B cell (primary cell): ENCODE data around the gene GNA14. TPM values are rescaled to one million over a fixed set of nuclear protein-coding genes. Genes with fewer than 3 reads are reported as not detected.

ENCODE experiments used
- ATAC-seq: fragments of 200-7000 bp; cut with Tn5 transposase; one replicate; pipeline ENCODE4 v1.10.0; 2021; ENCODE audit warnings: low read depth, mild to moderate bottlenecking, moderate number of reproducible peaks, moderate library complexity
- CTCF ChIA-PET: fragments of 350-600 bp; sonication (Branson Sonifier 250); formaldehyde crosslinking; loops from one replicate; lab custom pipeline; 2021; ENCODE audit warnings: antibody characterized with exemption, inconsistent platforms; lab: Charles Lee
- POLR2A ChIA-PET: fragments of 350-600 bp; sonication (Branson Sonifier 250); formaldehyde crosslinking; loops from one replicate; lab custom pipeline; 2021; ENCODE audit warnings: antibody characterized with exemption; lab: Charles Lee
- DNase-seq: peaks from one replicate; pipeline ENCODE4 v3.0.0; 2013
- H2AFZ ChIP-seq: 2 replicates; pipeline ENCODE4 v1.6.1; 2012; ENCODE audit warnings: mild to moderate bottlenecking, low read depth, low read length; ENCODE audit not compliant: insufficient read depth, poor library complexity, severe bottlenecking
- H3K27ac ChIP-seq, 2 donors: 1 replicate in 1 of 2; 2 replicates in 1 of 2; pipeline ENCODE4 v1.5.1; 2012 to 2013; ENCODE audit warnings: low read length in 2 of 2, mild to moderate bottlenecking in 2 of 2, moderate library complexity in 1 of 2
- H3K27me3 ChIP-seq, 4 experiments: fragments of 200-600 bp in 1 of 4; sonication (generic) in 1 of 4; replicated peaks in 1 of 4; 1 replicate in 2 of 4; 2 replicates in 2 of 4; pipeline versions ENCODE4 v1.6.1 to v1.7.0; 2013 to 2016; ENCODE audit warnings: low read length in 3 of 4, mild to moderate bottlenecking in 2 of 4, mixed read lengths in 1 of 4, moderate library complexity in 1 of 4; ENCODE audit not compliant: insufficient read depth in 4 of 4, control insufficient read depth in 3 of 4; ENCODE audit errors: control extremely low read depth in 1 of 4
- H3K36me3 ChIP-seq, 2 experiments: replicated peaks in 1 of 2; 1 replicate in 1 of 2; 2 replicates in 1 of 2; pipeline versions ENCODE4 v1.6.1 to v1.7.1; 2013; ENCODE audit warnings: low read length in 1 of 2; ENCODE audit not compliant: insufficient read depth in 2 of 2, control insufficient read depth in 1 of 2; ENCODE audit errors: control extremely low read depth in 1 of 2, extremely low read depth in 1 of 2
- H3K4me1 ChIP-seq, 2 donors: fragments of 200-600 bp in 1 of 2; sonication (generic) in 1 of 2; 1 replicate in 1 of 2; 2 replicates in 1 of 2; pipeline versions ENCODE4 v1.5.1 to v1.6.1; 2013 to 2017; ENCODE audit warnings: low read length in 2 of 2; ENCODE audit not compliant: control insufficient read depth in 2 of 2, insufficient read depth in 2 of 2
- H3K4me2 ChIP-seq: replicated peaks from 2 replicates; pipeline ENCODE3; 2012; ENCODE audit warnings: mild to moderate bottlenecking, low read depth, low read length; ENCODE audit not compliant: poor library complexity, severe bottlenecking
- H3K4me3 ChIP-seq, 5 experiments: fragments of 200-600 bp in 1 of 5; sonication (generic) in 1 of 5; 1 replicate in 3 of 5; 2 replicates in 2 of 5; pipeline versions ENCODE4 v1.5.1 to v1.7.0; 2011 to 2016; ENCODE audit warnings: low read length in 4 of 5, mild to moderate bottlenecking in 4 of 5, low read depth in 2 of 5, control low read depth in 1 of 5, moderate library complexity in 1 of 5; ENCODE audit not compliant: insufficient read depth in 1 of 5; ENCODE audit errors: control extremely low read depth in 1 of 5, extremely low read depth in 1 of 5
- H3K79me2 ChIP-seq: fragments of 200-600 bp; sonication (generic); one replicate; pipeline ENCODE4 v1.6.0; 2016; ENCODE audit warnings: low read length; ENCODE audit not compliant: control insufficient read depth, insufficient read depth
- H3K9ac ChIP-seq: fragments of 200-600 bp; sonication (generic); 2 replicates; pipeline ENCODE4 v1.6.1; 2017; ENCODE audit warnings: mild to moderate bottlenecking, low read length, moderate library complexity
- H3K9me3 ChIP-seq, 3 donors: one replicate each; pipeline versions ENCODE4 v1.6.1 to v1.7.1; 2013; ENCODE audit warnings: low read length in 2 of 3; ENCODE audit not compliant: control insufficient read depth in 2 of 3, insufficient read depth in 1 of 3; ENCODE audit errors: control extremely low read depth in 1 of 3
- H4K20me1 ChIP-seq: 2 replicates; pipeline ENCODE4 v1.6.0; 2012; ENCODE audit warnings: mild to moderate bottlenecking, low read length; ENCODE audit not compliant: insufficient read depth, control insufficient read depth, poor library complexity, severe bottlenecking
- H3K27ac Mint-ChIP-seq: one replicate; pipeline ENCODE4 v1.8.0; 2021; ENCODE audit warnings: mixed read lengths
- H3K27me3 Mint-ChIP-seq: one replicate; pipeline ENCODE4 v1.8.0; 2021; ENCODE audit warnings: mixed read lengths
- H3K4me1 Mint-ChIP-seq: one replicate; pipeline ENCODE4 v1.8.0; 2021; ENCODE audit warnings: mixed read lengths
- H3K4me3 Mint-ChIP-seq: one replicate; pipeline ENCODE4 v1.8.0; 2021; ENCODE audit warnings: mixed read lengths
- H3K9me3 Mint-ChIP-seq: one replicate; pipeline ENCODE4 v1.8.0; 2022; ENCODE audit warnings: mixed read lengths; ENCODE audit not compliant: insufficient read depth
- CTCF ChIP-seq: fragments of 200-600 bp; IDR thresholded peaks from one replicate; pipeline ENCODE4 v1.8.0; 2022; ENCODE audit warnings: antibody characterized with exemption, mild to moderate bottlenecking
- EZH2 ChIP-seq: IDR thresholded peaks from 2 replicates; pipeline ENCODE4 v1.6.1; 2012; ENCODE audit warnings: borderline replicate concordance, low read depth, mild to moderate bottlenecking, moderate library complexity, low read length; ENCODE audit not compliant: insufficient read depth, poor library complexity, severe bottlenecking
- WGBS: methylation state at CpG from one replicate; pipeline ENCODE4 v1.1.5; 2013; ENCODE audit warnings: missing lambda C conversion rate; ENCODE audit not compliant: insufficient coverage; 5-methylcytosine and 5-hydroxymethylcytosine counted together
- intact Hi-C: fragments of 100-400 bp; cut with micrococcal nuclease; formaldehyde crosslinking; loops from one replicate; pipeline ENCODE4 v1.10.0; 2022
- polyA plus RNA-seq: library from polyadenylated mRNA; depleted of rRNA; stranded (reverse); fragments of >200 nt; gene quantifications from 2 replicates; pipeline ENCODE4 v1.2.3, GENCODE V29; 2012
- total RNA-seq, 2 donors: library from RNA; stranded (reverse); fragments of 120-200 nt in 1 of 2; gene quantifications; 1 replicate in 1 of 2; 2 replicates in 1 of 2; pipeline versions ENCODE4 v1.2.3 to v1.2.4, GENCODE V29; 2013 to 2022

Gene GNA14
- total and polyA plus RNA-seq, 2 donors (not counting 1 experiment from before 2014, with no cell fraction given), result not detected

GRCh38 chr9:77423841-77424240, 224.3 kb downstream of the GNA14 start:
- ChIA-PET CTCF (interaction anchor here (3.7 kb wide), 1 partner anchor 10 kb away, joined by 11 read pairs; no protein-coding TSS in a partner anchor), POLR2A (no interaction called here)
- H3K27me3 Mint-ChIP-seq, result peaks cover 2% of the 10 kb centered on the region
- ATAC-seq (no peak), DNase-seq (no peak)
- Histone ChIP-seq H3K36me3 (no peaks in the 10 kb centered on the region), H4K20me1 (no peaks in the 10 kb centered on the region), H3K27me3 (no peaks in the 10 kb centered on the region), H3K4me2 (no peak overlapping the region), H3K9ac (no peak overlapping the region), H2AFZ (no peak overlapping the region), H3K27ac (no peak overlapping the region), H3K4me1 (no peaks in the 10 kb centered on the region), H3K4me3 (no peak overlapping the region), H3K9me3 (no peaks in the 10 kb centered on the region), H3K79me2 (no peaks in the 10 kb centered on the region)
- WGBS, result 100% methylated on average over 1 of the region's 3 CpGs
- intact Hi-C loops, result no loop called here
- H3K27ac Mint-ChIP-seq, result no peak overlapping the region
- H3K4me3 Mint-ChIP-seq, result no peak overlapping the region
- TF ChIP-seq CTCF (no peak), EZH2 (no peak)
- no peaks in the 10 kb centered on the region for H3K4me1 Mint-ChIP-seq
- peaks cover 3% of the 10 kb centered on the region for H3K9me3 Mint-ChIP-seq

DNA sequence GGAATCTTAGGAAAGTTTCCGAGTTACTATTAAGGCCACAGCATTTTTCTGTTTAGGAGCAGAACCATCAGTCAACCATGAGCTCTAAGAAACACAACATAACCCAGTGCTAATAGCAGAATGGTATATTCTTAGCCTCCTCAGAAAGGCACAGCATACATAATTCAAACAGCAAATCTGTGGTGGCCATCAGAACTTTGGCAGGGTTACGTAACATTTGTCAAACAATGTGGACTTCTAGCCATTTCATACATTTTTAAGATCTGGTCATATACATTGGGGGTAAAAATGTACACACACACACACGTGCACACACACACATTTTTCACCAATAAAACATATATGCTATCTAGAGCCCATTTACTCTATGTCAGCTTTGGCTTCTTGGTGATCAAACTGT, 225.2 kb downstream of the GNA14 start:
- no peak overlapping the region for H3K4me2 ChIP-seq
- CTCF ChIA-PET, result interaction anchor here (1.2 to 3.7 kb wide), 3 partner anchors 10 to 272 kb away, joined by 3 to 11 read pairs (median 3); no protein-coding TSS in a partner anchor

More for the DNA sequence above, 225.2 kb downstream of the GNA14 start:
- peaks cover 3% of the 10 kb centered on the region for H3K9me3 Mint-ChIP-seq
- no peak overlapping the region for H3K4me3 Mint-ChIP-seq
- no peak overlapping the region for H2AFZ ChIP-seq
- no peaks in the 10 kb centered on the region for H3K79me2 ChIP-seq
- H3K27ac ChIP-seq, result no peak overlapping the region
- POLR2A ChIA-PET, result no interaction called here
- no peaks in the 10 kb centered on the region for H3K4me1 Mint-ChIP-seq
- intact Hi-C loops, result no loop called here
- H3K9me3 ChIP-seq, result no peaks in the 10 kb centered on the region
- H4K20me1 ChIP-seq, result no peaks in the 10 kb centered on the region
- TF ChIP-seq EZH2 (no peak), CTCF (no peak)
- no peaks in the 10 kb centered on the region for H3K36me3 ChIP-seq
- no peaks in the 10 kb centered on the region for H3K27me3 Mint-ChIP-seq
- DNase-seq, result no peak
- H3K4me3 ChIP-seq, result no peak overlapping the region
- no peak overlapping the region for H3K9ac ChIP-seq
- H3K27me3 ChIP-seq, result no peaks in the 10 kb centered on the region
- no peak for ATAC-seq
- no peak overlapping the region for H3K27ac Mint-ChIP-seq
- 92% methylated on average over 2 of the region's 3 CpGs for WGBS
- H3K4me1 ChIP-seq, result no peaks in the 10 kb centered on the region
